ENCODE data around the gene IL32.

The IL32 gene

GRCh38 chr16:3065069-3065741 lies at the start of gene IL32:
TSS of gene IL32 (plus strand) at chr16:3065640. CDS start at chr16:3065812, 172 bp downstream.
- FAIRE-seq, result no peak

- no peak for FAIRE-seq
These were observed 49.4 kb upstream of the IL32 start for GRCh38 chr16:3015865-3016521.

GRCh38 chr16:3017344-3017743 lies 48.1 kb upstream of the IL32 start:
- no peak for FAIRE-seq

- FAIRE-seq, result no peak
These were observed 47.5 kb upstream of the IL32 start, which contains the start of gene CLDN6 for GRCh38 chr16:3017794-3018506. TSS of gene CLDN6 (minus strand) at chr16:3018183. CDS start at chr16:3016021, 2,162 bp downstream.

GRCh38 chr16:3019594-3020246 lies 45.7 kb upstream of the IL32 start:
- no peak for FAIRE-seq

- no peak for FAIRE-seq
These were observed 45.2 kb upstream of the IL32 start, which contains the start of gene TNFRSF12A for GRCh38 chr16:3020247-3020603. TSS of gene TNFRSF12A (plus strand) at chr16:3020368. CDS start at chr16:3020398, 30 bp downstream.

- no peak for FAIRE-seq
These were observed 44.6 kb upstream of the IL32 start for GRCh38 chr16:3020604-3021448.

- FAIRE-seq, result no peak
These were observed 43.8 kb upstream of the IL32 start for GRCh38 chr16:3021449-3022207.

GRCh38 chr16:3022208-3022683 lies 43.2 kb upstream of the IL32 start:
- FAIRE-seq, result peak; percentile 79

GRCh38 chr16:3022684-3023414 lies 42.6 kb upstream of the IL32 start:
- FAIRE-seq, result no peak

GRCh38 chr16:3023415-3023668 lies 42.1 kb upstream of the IL32 start:
- FAIRE-seq, result no peak

- FAIRE-seq, result no peak
These were observed 41.6 kb upstream of the IL32 start, which contains the start of the genes HCFC1R1 and THOC6 for GRCh38 chr16:3023669-3024478. TSS of gene HCFC1R1 (minus strand) at chr16:3023942. CDS start at chr16:3023941, 1 bp downstream. TSS of gene THOC6 (plus strand) at chr16:3024035. CDS start at chr16:3024327, 292 bp downstream.

- FAIRE-seq, result no peak
These were observed 40.1 kb upstream of the IL32 start for GRCh38 chr16:3025032-3026002.

- FAIRE-seq, result no peak
These were observed 39.4 kb upstream of the IL32 start for GRCh38 chr16:3026003-3026378.

GRCh38 chr16:3026609-3027488 lies 38.6 kb upstream of the IL32 start:
- no peak for FAIRE-seq

GRCh38 chr16:3027489-3027795 lies 38.0 kb upstream of the IL32 start:
- FAIRE-seq, result no peak

- FAIRE-seq, result no peak
These were observed 37.3 kb upstream of the IL32 start for GRCh38 chr16:3027983-3028715.
